GM19239 (cell line): Measurements from ENCODE around the gene TAS1R3.

ENCODE experiments used
- DNase-seq: peaks from one replicate; pipeline ENCODE4 v3.0.0; 2011; ENCODE audit warnings: low spot score; ENCODE audit not compliant: insufficient read length
- FAIRE-seq: peaks from 2 replicates; lab custom pipeline; 2011; peaks lifted over from hg19 to GRCh38; lab: Jason Lieb, UNC

TAS1R3 gene

GRCh38 chr1:1348420-1349255, 17.6 kb downstream of the TAS1R3 start:
- peak; percentile 42 for FAIRE-seq
- no peak for DNase-seq

GRCh38 chr1:1349256-1350012, 18.4 kb downstream of the TAS1R3 start, which contains the start of gene DVL1:
Gene DVL1, minus strand, starts transcription at chr1:1349418. Its CDS starts 353 bp downstream, at chr1:1349065.
- DNase-seq = peak; percentile 99
- FAIRE-seq = no peak

DNA sequence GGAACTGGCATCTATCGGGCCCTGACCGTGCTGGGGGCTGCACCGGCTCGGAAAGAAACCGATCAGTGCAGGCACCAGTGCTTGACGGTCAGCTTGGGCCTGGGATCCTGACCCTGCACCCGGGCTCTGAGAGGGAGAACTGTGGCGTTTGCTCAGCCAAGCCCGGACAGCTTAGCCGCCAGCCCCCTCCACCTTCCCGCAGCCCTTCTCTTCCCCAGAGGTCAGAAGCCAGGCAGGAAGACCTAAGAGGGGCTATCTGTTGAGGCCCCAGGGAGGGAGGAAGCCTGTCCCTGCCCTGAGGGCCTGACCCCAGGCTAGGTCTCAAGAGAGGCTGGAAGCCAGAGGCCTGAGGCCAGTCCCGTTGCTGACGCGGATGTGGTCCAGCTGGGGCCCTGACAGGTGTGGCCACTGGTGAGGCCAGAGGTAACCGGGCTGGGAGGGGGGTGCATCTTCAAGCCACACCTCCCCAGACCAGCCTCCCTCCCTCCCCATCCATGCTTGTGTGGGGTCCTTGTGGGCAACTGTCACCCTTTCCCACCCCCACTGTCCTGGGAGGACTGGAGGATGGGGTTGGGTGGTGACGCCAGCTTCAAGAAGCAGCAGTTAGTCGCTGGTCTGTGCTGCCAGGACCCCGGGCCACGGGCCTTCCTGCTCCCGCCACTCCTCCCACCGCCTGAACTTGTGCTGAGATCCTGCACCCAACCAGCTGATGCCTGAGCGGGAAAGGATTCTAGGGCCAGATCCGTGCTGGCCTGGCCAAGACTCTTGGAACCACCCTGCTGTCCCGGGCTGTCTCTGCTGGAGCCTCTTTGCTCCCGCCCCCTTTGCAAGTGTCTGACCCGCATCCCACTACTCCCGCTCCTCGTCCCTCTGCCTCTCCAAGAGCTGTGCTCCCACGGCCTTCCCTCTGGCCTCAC, 20.7 kb downstream of the TAS1R3 start:
- FAIRE-seq (no peak), DNase-seq (no peak)

DNA sequence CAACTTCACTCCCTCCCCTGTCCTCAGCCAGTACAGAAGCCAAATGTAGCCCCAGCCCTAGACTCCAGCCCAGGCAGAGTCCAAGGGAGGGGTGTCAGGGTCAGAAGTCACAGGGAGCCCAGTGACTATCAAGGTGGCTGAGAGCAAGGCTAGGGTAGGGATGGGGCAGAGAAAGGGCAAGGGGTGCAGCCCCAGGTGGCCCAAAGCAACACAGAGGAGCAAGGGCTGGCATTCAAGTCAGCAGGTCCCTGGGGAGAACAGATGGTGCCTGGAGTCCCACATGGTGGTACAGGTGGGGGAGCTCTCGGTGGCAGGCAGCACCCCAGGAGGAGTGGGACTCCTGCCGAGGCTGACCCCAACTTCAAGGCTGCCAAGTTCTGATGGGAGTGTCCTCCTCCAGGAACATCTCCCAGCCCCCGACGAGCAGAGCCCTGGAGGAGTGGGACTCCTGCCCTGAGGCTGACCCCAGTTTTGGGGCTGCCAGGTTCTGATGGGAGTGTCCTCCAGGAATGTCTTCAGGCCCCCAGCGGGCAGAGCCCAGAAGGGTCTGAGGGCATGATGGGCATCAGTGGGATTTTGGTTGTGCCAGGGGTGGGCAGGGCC, 21.8 kb downstream of the TAS1R3 start:
- DNase-seq (no peak), FAIRE-seq (no peak)

GRCh38 chr1:1353389-1354151, 22.5 kb downstream of the TAS1R3 start:
- DNase-seq (no peak), FAIRE-seq (no peak)

GRCh38 chr1:1354271-1355247, 23.5 kb downstream of the TAS1R3 start:
- FAIRE-seq (no peak), DNase-seq (no peak)

DNA sequence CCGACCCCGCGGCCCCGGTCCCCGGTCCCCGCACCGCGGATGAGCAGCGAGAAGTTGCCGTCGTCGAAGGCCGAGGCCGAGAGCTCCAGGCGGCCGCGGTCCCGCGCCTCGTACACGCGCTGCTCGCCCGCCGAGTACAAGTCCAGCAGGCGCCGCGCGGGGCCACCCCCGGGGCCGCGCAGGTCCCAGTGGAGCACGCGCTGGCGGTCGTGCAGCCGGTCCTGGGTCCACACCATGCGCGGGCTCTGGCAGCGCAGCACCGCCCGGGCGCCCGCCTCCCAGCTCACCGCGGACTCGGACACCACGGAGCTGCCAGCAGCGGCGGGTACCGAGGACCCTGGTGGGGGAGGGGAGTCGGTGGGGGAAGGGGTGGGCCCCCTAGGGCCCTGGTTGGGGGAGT, 24.3 kb downstream of the TAS1R3 start:
- FAIRE-seq = no peak

DNA sequence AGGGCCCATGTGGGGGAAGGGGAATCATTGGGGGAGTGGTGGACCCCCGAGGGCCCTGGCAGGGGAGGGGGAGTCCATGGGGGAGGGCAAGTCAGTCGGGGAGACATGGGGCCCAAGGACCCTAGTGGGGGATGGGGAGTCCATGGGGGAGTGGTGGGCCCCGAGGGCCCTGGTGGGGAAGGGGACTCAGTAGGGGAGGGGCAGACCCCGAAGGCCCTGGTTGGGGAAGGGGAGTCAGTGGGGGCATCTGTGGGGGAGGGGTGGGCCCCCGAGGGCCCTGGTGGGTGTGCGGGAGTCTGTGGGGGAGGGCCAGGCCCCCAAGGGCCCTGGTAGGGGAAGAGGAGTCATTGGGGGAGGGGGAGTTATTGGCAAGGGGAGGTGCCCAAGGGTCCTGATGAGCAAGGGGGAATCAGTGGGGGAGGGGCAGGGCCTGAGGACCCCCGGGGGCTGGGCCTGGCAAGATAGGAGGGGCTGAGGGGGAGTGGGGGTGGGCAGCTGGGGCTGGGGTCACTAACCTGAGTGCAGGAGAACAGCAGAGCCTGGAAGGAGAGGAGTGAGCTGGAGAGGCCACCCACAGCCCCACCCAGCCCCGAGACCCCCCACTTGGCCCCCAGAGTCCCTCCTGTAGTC, 25.2 kb downstream of the TAS1R3 start:
- FAIRE-seq (no peak), DNase-seq (no peak)

More for the DNA sequence above, 24.3 kb downstream of the TAS1R3 start:
- DNase-seq = no peak

DNA sequence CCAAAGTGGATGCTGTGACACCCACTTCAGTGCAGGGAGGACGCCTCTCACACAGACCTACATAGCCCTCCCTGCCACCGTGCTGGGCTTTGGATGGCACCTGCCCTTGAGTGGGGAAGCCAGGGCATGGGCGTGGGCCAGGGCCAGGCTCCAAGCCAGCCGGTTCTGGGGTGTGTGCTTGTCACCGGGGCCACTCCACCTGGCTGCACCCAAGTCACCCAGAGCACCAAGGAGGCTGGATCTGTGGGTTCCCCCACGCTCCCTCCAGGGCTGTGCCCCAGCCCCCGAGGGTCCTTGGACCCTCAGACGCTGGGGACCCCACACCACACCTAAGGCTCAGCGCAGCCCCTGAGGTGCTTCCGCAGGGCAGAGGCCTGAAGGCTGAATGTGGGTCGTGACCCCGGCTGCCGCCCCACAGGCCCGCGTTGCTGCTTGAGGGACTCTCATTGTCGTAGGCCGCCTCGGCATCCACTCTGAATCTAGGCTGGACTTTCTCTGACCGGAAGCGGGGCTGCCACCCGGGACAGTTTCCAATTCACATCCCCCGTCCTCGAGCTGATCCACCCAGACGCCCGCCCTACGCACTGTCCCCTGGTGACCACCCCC, 25.8 kb downstream of the TAS1R3 start:
- DNase-seq (no peak), FAIRE-seq (no peak)

GRCh38 chr1:1357871-1358432, 26.9 kb downstream of the TAS1R3 start:
- FAIRE-seq = no peak
- no peak for DNase-seq

GRCh38 chr1:1358433-1359271, 27.6 kb downstream of the TAS1R3 start, which contains the start of gene MXRA8:
Gene MXRA8, minus strand, starts transcription at chr1:1358555. Its CDS starts 51 bp downstream, at chr1:1358504.
- FAIRE-seq (no peak), DNase-seq (no peak)

- DNase-seq = no peak
- FAIRE-seq = no peak
Observed at GRCh38 chr1:1359308-1359663, 28.2 kb downstream of the TAS1R3 start.

GRCh38 chr1:1359664-1360468, 28.8 kb downstream of the TAS1R3 start:
- FAIRE-seq = no peak
- no peak for DNase-seq

GRCh38 chr1:1360506-1361169, 29.6 kb downstream of the TAS1R3 start:
- no peak for DNase-seq
- no peak for FAIRE-seq
